Activated T-helper 1 cell treated with Interleukin-2 at 50 U/mL for 16 hours (primary cell): ENCODE data around the gene TACR1.
"Not testable (repeated sequence)": the region's sequence is repeated elsewhere in the genome, so short reads cannot be mapped to it uniquely, and the experiment has no call there.

ENCODE experiments used
- DNase-seq: peaks from one replicate; pipeline ENCODE4 v3.0.0-alpha.2; 2020; ENCODE audit warnings: low read depth

TACR1 gene

GRCh38 chr2:75087736-75088135 lies 111.6 kb downstream of the TACR1 start:
- DNase-seq: no peak

GRCh38 chr2:75079575-75079974 lies 119.7 kb downstream of the TACR1 start:
- no peak for DNase-seq

- no peak for DNase-seq
These were observed 121.4 kb downstream of the TACR1 start for GRCh38 chr2:75077909-75078308.

- no peak for DNase-seq
These were observed 123.2 kb downstream of the TACR1 start for GRCh38 chr2:75076088-75076487.

- no peak for DNase-seq
These were observed 124.6 kb downstream of the TACR1 start for GRCh38 chr2:75074708-75075107.

GRCh38 chr2:75074228-75074627 lies 125.1 kb downstream of the TACR1 start:
- DNase-seq: no peak

GRCh38 chr2:75071766-75072165 lies 127.6 kb downstream of the TACR1 start:
- DNase-seq: no peak

GRCh38 chr2:75068546-75068945 lies 130.8 kb downstream of the TACR1 start:
- no peak for DNase-seq

- no peak for DNase-seq
These were observed 131.8 kb downstream of the TACR1 start for GRCh38 chr2:75067506-75067905.

GRCh38 chr2:75066121-75066902 lies 133.0 kb downstream of the TACR1 start:
- no peak for DNase-seq

- no peak for DNase-seq
These were observed 133.8 kb downstream of the TACR1 start for GRCh38 chr2:75065402-75066008.

GRCh38 chr2:75064691-75065396 lies 134.5 kb downstream of the TACR1 start:
- peak; percentile 21 for DNase-seq

GRCh38 chr2:75063906-75064305 lies 135.4 kb downstream of the TACR1 start:
- DNase-seq: no peak

- no peak for DNase-seq
These were observed 140.9 kb downstream of the TACR1 start for GRCh38 chr2:75058427-75058826.

GRCh38 chr2:75057150-75057549 lies 142.2 kb downstream of the TACR1 start:
- DNase-seq: not testable (repeated sequence)

- DNase-seq: no peak
These were observed 143.3 kb downstream of the TACR1 start for GRCh38 chr2:75055820-75056675.

- DNase-seq: no peak
These were observed 144.0 kb downstream of the TACR1 start for GRCh38 chr2:75055142-75055819.

- no peak for DNase-seq
These were observed 145.0 kb downstream of the TACR1 start for GRCh38 chr2:75054296-75054695.

- no peak for DNase-seq
These were observed 145.7 kb downstream of the TACR1 start for GRCh38 chr2:75053484-75054112.

- no peak for DNase-seq
These were observed 151.2 kb downstream of the TACR1 start for GRCh38 chr2:75047992-75048625.
